ENCODE results near the gene COL27A1. TPM values are rescaled to one million over a fixed set of nuclear protein-coding genes. Genes with fewer than 3 reads are reported as not detected.

The COL27A1 gene
- total and polyA plus RNA-seq, 12 donors, result 3.1 to 35.8 (median 5.1) TPM

DNA sequence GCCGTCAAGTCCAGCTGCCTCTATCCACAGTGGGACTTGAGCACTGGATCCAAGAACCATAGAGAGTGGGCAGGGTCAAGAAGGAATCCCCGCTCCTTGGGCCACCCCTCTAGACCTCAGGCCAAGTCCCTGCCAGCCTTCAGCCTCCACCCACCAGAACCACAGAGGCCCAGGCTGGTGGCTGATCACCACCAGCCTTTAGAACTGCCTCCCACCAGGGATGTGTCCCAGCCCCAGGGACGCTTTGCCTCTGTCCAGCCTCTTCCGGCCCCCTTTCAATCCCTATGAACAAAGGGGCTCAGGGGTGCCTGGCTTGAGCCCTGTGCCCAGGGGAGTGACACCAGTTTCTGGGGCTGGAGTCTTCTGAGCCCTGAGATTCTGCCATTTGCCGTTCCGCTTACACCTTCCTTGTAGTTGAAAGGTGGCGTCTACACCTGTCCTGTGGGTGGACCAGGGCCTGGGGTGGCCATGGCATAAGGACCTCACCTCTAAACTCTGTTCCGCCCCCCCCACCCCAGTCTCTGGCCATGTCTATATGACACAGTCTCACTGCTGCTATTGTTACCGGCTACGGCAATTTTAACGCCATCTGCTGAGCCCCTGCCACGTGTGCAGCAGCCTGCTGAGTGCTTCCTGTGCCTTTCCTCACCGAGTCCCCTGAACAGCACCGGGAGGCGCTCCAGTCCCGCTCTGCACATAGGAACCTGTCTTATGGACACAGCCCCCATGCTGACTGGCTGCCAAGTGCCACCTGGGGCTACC is 131.8 kb downstream of the COL27A1 start:
- intact Hi-C loops (cut with DNase I), result loop anchor here in 3 of 10 donors (5.0 to 10.0 kb wide), 3 partner anchors 132 to 200 kb away; partner anchors contain the start of gene COL27A1 (in 1 of the 3)
- no peak for ATAC-seq
- WGBS, 2 donors, result 78 to 84% methylated on average over 16 of the region's 16 CpGs
- Histone ChIP-seq H3K4me1 (no peaks in the 10 kb centered on the region), H3K27me3 (no peaks in the 10 kb centered on the region), H3K9me3 (no peaks in the 10 kb centered on the region), H3K27ac (no peak overlapping the region), H3K4me3 (no peak overlapping the region), H3K36me3 (peaks cover 0 to 11% (median 0%) of the 10 kb centered on the region in 9 donors)
- no peak for DNase-seq
- TF ChIP-seq, protein P1, sequence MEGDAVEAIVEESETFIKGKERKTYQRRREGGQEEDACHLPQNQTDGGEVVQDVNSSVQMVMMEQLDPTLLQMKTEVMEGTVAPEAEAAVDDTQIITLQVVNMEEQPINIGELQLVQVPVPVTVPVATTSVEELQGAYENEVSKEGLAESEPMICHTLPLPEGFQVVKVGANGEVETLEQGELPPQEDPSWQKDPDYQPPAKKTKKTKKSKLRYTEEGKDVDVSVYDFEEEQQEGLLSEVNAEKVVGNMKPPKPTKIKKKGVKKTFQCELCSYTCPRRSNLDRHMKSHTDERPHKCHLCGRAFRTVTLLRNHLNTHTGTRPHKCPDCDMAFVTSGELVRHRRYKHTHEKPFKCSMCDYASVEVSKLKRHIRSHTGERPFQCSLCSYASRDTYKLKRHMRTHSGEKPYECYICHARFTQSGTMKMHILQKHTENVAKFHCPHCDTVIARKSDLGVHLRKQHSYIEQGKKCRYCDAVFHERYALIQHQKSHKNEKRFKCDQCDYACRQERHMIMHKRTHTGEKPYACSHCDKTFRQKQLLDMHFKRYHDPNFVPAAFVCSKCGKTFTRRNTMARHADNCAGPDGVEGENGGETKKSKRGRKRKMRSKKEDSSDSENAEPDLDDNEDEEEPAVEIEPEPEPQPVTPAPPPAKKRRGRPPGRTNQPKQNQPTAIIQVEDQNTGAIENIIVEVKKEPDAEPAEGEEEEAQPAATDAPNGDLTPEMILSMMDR (IDR thresholded peaks at IDR 0.05), result no peak

DNA sequence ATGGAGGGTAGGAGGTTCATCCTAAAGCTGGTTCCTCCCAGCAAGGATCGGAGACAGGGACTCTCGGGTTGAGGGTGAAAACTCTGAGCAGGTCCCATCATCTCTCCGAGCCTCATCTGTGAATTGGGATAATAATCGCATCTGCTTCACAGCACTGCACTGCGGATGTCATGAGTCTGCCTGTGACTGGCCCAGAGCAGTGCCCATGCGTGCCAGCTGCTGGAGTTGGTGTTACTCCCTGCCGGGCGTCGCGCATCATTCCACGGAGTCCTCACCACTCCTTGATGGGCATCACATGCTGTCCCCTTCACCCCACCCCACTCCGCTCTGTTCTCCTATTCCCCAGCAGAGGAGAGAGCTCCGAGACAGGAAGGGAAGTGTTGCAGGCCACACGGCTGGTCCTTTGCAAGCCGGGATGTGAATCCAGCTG is 132.4 kb downstream of the COL27A1 start:
- no peaks in the 10 kb centered on the region for H3K9me3 ChIP-seq
- no peaks in the 10 kb centered on the region for H3K4me1 ChIP-seq
- TF ChIP-seq, protein P1 (IDR thresholded peaks at IDR 0.05), result no peak
- no peaks in the 10 kb centered on the region for H3K27me3 ChIP-seq
- DNase-seq (no peak), ATAC-seq (no peak)
- H3K27ac ChIP-seq, result no peak overlapping the region
- 75 to 84% methylated on average over 15 of the region's 15 CpGs for WGBS, 2 donors
- H3K36me3 ChIP-seq, result peaks cover 0 to 17% (median 0%) of the 10 kb centered on the region in 9 donors
- H3K4me3 ChIP-seq, result no peak overlapping the region
- intact Hi-C loops (cut with DNase I), result loop anchor here in 3 of 10 donors (5.0 to 10.0 kb wide), 3 partner anchors 133 to 200 kb away; partner anchors contain the start of gene COL27A1 (in 1 of the 3)

- Histone ChIP-seq H3K9me3 (no peaks in the 10 kb centered on the region), H3K36me3 (peaks cover 0 to 19% (median 0%) of the 10 kb centered on the region in 9 donors), H3K4me3 (no peak overlapping the region), H3K27me3 (no peaks in the 10 kb centered on the region), H3K4me1 (no peaks in the 10 kb centered on the region), H3K27ac (no peak overlapping the region)
- ATAC-seq (no peak), DNase-seq (no peak)
- intact Hi-C loops (cut with DNase I), result loop anchor here in 3 of 10 donors (5.0 to 10.0 kb wide), 3 partner anchors 134 to 201 kb away; partner anchors contain the start of gene COL27A1 (in 1 of the 3)
- 75 to 77% methylated on average over 23 of the region's 23 CpGs for WGBS, 2 donors
- TF ChIP-seq, protein P1 (IDR thresholded peaks at IDR 0.05), result no peak
Observed at GRCh38 chr9:114288193-114289091, 133.1 kb downstream of the COL27A1 start.

DNA sequence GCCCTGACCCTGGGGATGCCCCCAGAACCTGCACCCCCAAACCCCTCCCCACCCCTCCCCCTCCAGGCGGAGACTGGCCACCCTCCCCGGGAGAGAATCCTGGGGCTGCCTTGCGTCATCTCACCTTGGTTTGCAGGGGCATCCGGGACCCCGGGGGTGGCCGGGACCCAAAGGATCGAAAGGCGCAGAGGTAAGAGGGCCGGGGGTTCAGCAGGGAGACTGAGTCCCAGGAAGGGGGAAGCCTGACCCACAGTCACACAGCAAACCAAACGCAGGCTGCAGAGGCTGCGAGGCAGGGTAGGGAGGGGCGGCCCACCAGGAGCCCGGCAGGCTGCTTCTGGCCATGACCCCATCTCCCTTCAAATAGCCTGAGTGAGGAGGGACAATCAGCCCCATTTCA is 133.8 kb downstream of the COL27A1 start:
- 89 to 92% methylated on average over 13 of the region's 13 CpGs for WGBS, 2 donors
- DNase-seq (no peak), ATAC-seq (no peak)
- H3K9me3 ChIP-seq, result peaks cover 0 to under 1% (median 0%) of the 10 kb centered on the region in 11 donors
- H3K4me1 ChIP-seq, result no peaks in the 10 kb centered on the region
- H3K4me3 ChIP-seq, result no peak overlapping the region
- peaks cover 0 to 23% (median 0%) of the 10 kb centered on the region in 9 donors for H3K36me3 ChIP-seq
- no peak overlapping the region for H3K27ac ChIP-seq
- TF ChIP-seq, protein P1 (IDR thresholded peaks at IDR 0.05), result no peak
- no peaks in the 10 kb centered on the region for H3K27me3 ChIP-seq
- intact Hi-C loops (cut with DNase I), result loop anchor here in 3 of 10 donors (5.0 to 10.0 kb wide), 3 partner anchors 134 to 202 kb away; partner anchors contain the start of gene COL27A1 (in 1 of the 3)

Data from heart right ventricle (tissue), 16 donors.